Caco-2 (cell line): ENCODE data around the gene DIRAS2. TPM values are rescaled to one million over a fixed set of nuclear protein-coding genes. Genes with fewer than 3 reads are reported as not detected.

Experiments
- BruUV-seq: library from RNA; stranded (reverse); fragments of 400-500 nt; replicated peaks from 2 replicates; lab custom pipeline; 2021; lab: Mats Ljungman, UMichigan
- CTCF ChIA-PET: fragments of 300-600 bp; sonication (Branson Sonifier 250); formaldehyde crosslinking; loops from one replicate; lab custom pipeline; 2022; ENCODE audit warnings: antibody characterized with exemption; lab: Charles Lee
- POLR2A ChIA-PET: fragments of 300-600 bp; sonication (Branson Sonifier 250); formaldehyde crosslinking; loops from one replicate; lab custom pipeline; 2022; ENCODE audit warnings: antibody characterized with exemption; lab: Charles Lee
- DNase-seq, 2 experiments: peaks; one replicate each; pipeline versions ENCODE4 v3.0.0 to v3.0.0-alpha.2; 2020 to 2022
- H3K27me3 ChIP-seq: replicated peaks from 2 replicates; pipeline ENCODE4 v1.6.0; 2011; ENCODE audit warnings: low read length; ENCODE audit not compliant: control insufficient read depth, insufficient read depth
- H3K36me3 ChIP-seq: 2 replicates; pipeline ENCODE4 v1.5.1; 2011; ENCODE audit warnings: low read length; ENCODE audit not compliant: control insufficient read depth, insufficient read depth
- H3K4me1 ChIP-seq: fragments of 250-450 bp; sonication (Bioruptor Pico); 2 replicates; pipeline ENCODE4 v1.5.1; 2020; ENCODE audit warnings: mild to moderate bottlenecking
- H3K4me3 ChIP-seq: 2 replicates; pipeline ENCODE4 v1.5.1; 2011; ENCODE audit warnings: low read depth, mild to moderate bottlenecking, control low read depth, low read length
- H3K9me3 ChIP-seq: fragments of 250-450 bp; sonication (Bioruptor Pico); 2 replicates; pipeline ENCODE4 v1.5.1; 2020; ENCODE audit warnings: mild to moderate bottlenecking, moderate library complexity
- H3K27ac Mint-ChIP-seq: one replicate; pipeline ENCODE4 v1.8.0; 2022; ENCODE audit warnings: mixed read lengths; ENCODE audit not compliant: unreplicated experiment
- H3K27me3 Mint-ChIP-seq: one replicate; pipeline ENCODE4 v1.8.0; 2022; ENCODE audit warnings: mixed read lengths; ENCODE audit not compliant: insufficient read depth, unreplicated experiment
- H3K36me3 Mint-ChIP-seq: one replicate; pipeline ENCODE4 v1.8.0; 2022; ENCODE audit warnings: mild to moderate bottlenecking, mixed read lengths; ENCODE audit not compliant: insufficient read depth, unreplicated experiment
- H3K4me1 Mint-ChIP-seq: one replicate; pipeline ENCODE4 v1.8.0; 2022; ENCODE audit warnings: low read depth, mixed read lengths; ENCODE audit not compliant: unreplicated experiment
- H3K4me3 Mint-ChIP-seq: one replicate; pipeline ENCODE4 v1.8.0; 2022; ENCODE audit warnings: mild to moderate bottlenecking, moderate library complexity, mixed read lengths; ENCODE audit not compliant: unreplicated experiment
- H3K9me3 Mint-ChIP-seq: one replicate; pipeline ENCODE4 v1.8.0; 2022; ENCODE audit warnings: mixed read lengths; ENCODE audit not compliant: unreplicated experiment
- intact Hi-C: fragments of 100-400 bp; cut with micrococcal nuclease; formaldehyde crosslinking; loops from one replicate; pipeline ENCODE4 v1.10.0; 2022; ENCODE audit not compliant: unreplicated experiment
- total RNA-seq: library from RNA; stranded (reverse); gene quantifications from 2 replicates; pipeline ENCODE4 v1.2.3, GENCODE V29; 2022
- TF ChIP-seq, protein P1 (sequence below), 2 experiments: fragments of 200-600 bp in 1 of 2; IDR thresholded peaks; 1 replicate in 1 of 2; 2 replicates in 1 of 2; pipeline versions ENCODE4 v1.5.1 to v1.8.0; 2011 to 2022; ENCODE audit warnings: antibody characterized with exemption in 1 of 2, control low read depth in 1 of 2, inconsistent platforms in 1 of 2, low read depth in 1 of 2, low read length in 1 of 2, mild to moderate bottlenecking in 1 of 2, moderate library complexity in 1 of 2; ENCODE audit not compliant: insufficient read depth in 1 of 2, severe bottlenecking in 1 of 2, unreplicated experiment in 1 of 2

The DIRAS2 gene
- total RNA-seq, 1 experiment from 2014 or later, result 0.09 TPM

DNA sequence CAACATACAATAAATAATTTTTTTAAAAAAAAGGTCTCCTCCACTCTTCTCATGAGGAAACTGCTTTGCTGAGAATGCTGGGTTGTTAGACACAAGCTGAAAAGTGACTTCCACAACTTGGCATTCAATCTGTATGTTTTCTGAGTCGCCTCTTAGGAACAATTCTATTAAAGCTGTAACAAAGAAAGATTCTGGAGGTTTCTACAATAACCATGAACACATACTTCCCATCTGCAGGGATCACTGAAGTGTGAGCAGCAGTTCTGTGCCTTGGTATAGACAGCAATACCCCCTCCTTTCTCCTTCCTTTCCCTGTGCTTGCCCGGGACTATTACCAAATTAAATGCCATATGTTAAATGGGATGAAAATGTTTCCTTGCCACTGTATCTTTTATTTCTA lies 1.5 kb downstream of the DIRAS2 start:
- ChIA-PET POLR2A (no interaction called here), CTCF (no interaction called here)
- H3K4me3 ChIP-seq, result no peak overlapping the region
- Mint-ChIP-seq H3K27ac (no peak overlapping the region), H3K4me3 (no peak overlapping the region), H3K4me1 (peaks cover 7% of the 10 kb centered on the region), H3K27me3 (peaks cover 3% of the 10 kb centered on the region), H3K9me3 (no peaks in the 10 kb centered on the region), H3K36me3 (no peaks in the 10 kb centered on the region)
- H3K27me3 ChIP-seq, result no peaks in the 10 kb centered on the region
- no peaks in the 10 kb centered on the region for H3K4me1 ChIP-seq
- TF ChIP-seq, protein P1, sequence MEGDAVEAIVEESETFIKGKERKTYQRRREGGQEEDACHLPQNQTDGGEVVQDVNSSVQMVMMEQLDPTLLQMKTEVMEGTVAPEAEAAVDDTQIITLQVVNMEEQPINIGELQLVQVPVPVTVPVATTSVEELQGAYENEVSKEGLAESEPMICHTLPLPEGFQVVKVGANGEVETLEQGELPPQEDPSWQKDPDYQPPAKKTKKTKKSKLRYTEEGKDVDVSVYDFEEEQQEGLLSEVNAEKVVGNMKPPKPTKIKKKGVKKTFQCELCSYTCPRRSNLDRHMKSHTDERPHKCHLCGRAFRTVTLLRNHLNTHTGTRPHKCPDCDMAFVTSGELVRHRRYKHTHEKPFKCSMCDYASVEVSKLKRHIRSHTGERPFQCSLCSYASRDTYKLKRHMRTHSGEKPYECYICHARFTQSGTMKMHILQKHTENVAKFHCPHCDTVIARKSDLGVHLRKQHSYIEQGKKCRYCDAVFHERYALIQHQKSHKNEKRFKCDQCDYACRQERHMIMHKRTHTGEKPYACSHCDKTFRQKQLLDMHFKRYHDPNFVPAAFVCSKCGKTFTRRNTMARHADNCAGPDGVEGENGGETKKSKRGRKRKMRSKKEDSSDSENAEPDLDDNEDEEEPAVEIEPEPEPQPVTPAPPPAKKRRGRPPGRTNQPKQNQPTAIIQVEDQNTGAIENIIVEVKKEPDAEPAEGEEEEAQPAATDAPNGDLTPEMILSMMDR (IDR thresholded peaks at IDR 0.05; ENCODE audit: insufficient read depth in 1 of 2, low read depth in 1 of 2, low read length in 1 of 2, severe bottlenecking in 1 of 2, unreplicated experiment in 1 of 2), result no peak
- no peaks in the 10 kb centered on the region for H3K36me3 ChIP-seq
- intact Hi-C loops, result no loop called here
- no TSS peak for BruUV-seq
- no peak for DNase-seq
- no peaks in the 10 kb centered on the region for H3K9me3 ChIP-seq

DNA sequence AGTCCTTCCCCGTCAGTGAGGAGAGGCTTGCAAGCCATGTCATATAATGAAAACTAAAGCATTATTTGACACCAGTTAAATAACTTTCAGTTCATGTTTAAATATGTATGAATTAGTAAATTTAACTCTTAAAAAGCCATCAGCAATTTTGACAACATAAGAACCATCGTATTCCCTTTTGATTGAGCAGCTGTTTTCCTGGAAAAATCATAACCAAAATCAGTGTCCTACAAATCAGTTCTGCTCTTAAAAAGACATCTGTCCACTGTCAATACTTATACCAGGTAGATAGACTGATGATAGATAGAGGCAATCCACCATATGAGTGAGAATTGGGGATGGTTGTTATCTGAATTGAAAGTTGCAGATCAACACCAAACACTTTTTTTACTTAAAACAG lies 2.3 kb downstream of the DIRAS2 start:
- peaks cover 3% of the 10 kb centered on the region for H3K27me3 Mint-ChIP-seq
- CTCF ChIA-PET, result no interaction called here
- intact Hi-C loops, result no loop called here

DNA sequence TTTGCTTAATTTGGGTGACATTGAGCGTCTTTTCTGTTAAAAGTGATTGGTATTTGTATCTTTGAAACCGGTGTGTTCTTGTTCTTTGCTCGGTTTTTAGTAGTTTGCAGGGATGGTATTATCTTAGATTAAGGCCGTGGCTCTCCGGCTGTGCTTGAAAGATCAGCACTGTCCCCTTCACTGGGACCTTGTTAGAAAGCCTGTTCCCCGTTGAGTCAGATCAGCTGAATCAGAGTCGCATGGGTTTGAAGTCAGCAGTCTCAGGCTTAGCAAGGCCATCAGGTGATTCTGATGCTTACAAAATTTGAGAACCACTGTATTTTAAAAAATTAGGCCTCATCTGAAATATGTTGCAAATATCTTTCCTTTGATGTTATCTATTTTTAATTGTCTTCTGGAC lies 5.0 kb downstream of the DIRAS2 start:
- intact Hi-C loops, result no loop called here
- Mint-ChIP-seq H3K27ac (no peak overlapping the region), H3K36me3 (no peaks in the 10 kb centered on the region), H3K4me1 (peaks cover 7% of the 10 kb centered on the region), H3K4me3 (no peak overlapping the region), H3K9me3 (no peaks in the 10 kb centered on the region), H3K27me3 (peaks cover 3% of the 10 kb centered on the region)
- CTCF ChIA-PET, result no interaction called here
- POLR2A ChIA-PET, result no interaction called here
- no peaks in the 10 kb centered on the region for H3K9me3 ChIP-seq
- no peaks in the 10 kb centered on the region for H3K4me1 ChIP-seq
- no peak for DNase-seq
- no peaks in the 10 kb centered on the region for H3K36me3 ChIP-seq
- no peak overlapping the region for H3K4me3 ChIP-seq
- TF ChIP-seq, protein P1 (IDR thresholded peaks at IDR 0.05; ENCODE audit: insufficient read depth in 1 of 2, low read depth in 1 of 2, low read length in 1 of 2, severe bottlenecking in 1 of 2, unreplicated experiment in 1 of 2), result no peak
- BruUV-seq, result no TSS peak
- H3K27me3 ChIP-seq, result no peaks in the 10 kb centered on the region

More for the DNA sequence above, 2.3 kb downstream of the DIRAS2 start:
- H3K9me3 ChIP-seq, result no peaks in the 10 kb centered on the region
- no peak for DNase-seq
- no TSS peak for BruUV-seq
- H3K4me3 Mint-ChIP-seq, result no peak overlapping the region
- no peaks in the 10 kb centered on the region for H3K4me1 ChIP-seq
- no peaks in the 10 kb centered on the region for H3K9me3 Mint-ChIP-seq
- H3K36me3 ChIP-seq, result no peaks in the 10 kb centered on the region
- peaks cover 7% of the 10 kb centered on the region for H3K4me1 Mint-ChIP-seq
- H3K27me3 ChIP-seq, result no peaks in the 10 kb centered on the region
- H3K4me3 ChIP-seq, result no peak overlapping the region
- no peak overlapping the region for H3K27ac Mint-ChIP-seq
- POLR2A ChIA-PET, result no interaction called here
- TF ChIP-seq, protein P1 (IDR thresholded peaks at IDR 0.05; ENCODE audit: insufficient read depth in 1 of 2, low read depth in 1 of 2, low read length in 1 of 2, severe bottlenecking in 1 of 2, unreplicated experiment in 1 of 2), result no peak
- H3K36me3 Mint-ChIP-seq, result no peaks in the 10 kb centered on the region
